HG03159 (cell line): Measurements from ENCODE around the gene IZUMO4.

ENCODE experiments used
- ATAC-seq: cut with Tn5 transposase; IDR thresholded peaks from one replicate; pipeline ENCODE4 v1.9.1; 2021; ENCODE audit warnings: mild to moderate bottlenecking, moderate library complexity; ENCODE audit not compliant: unreplicated experiment

IZUMO4 gene

DNA sequence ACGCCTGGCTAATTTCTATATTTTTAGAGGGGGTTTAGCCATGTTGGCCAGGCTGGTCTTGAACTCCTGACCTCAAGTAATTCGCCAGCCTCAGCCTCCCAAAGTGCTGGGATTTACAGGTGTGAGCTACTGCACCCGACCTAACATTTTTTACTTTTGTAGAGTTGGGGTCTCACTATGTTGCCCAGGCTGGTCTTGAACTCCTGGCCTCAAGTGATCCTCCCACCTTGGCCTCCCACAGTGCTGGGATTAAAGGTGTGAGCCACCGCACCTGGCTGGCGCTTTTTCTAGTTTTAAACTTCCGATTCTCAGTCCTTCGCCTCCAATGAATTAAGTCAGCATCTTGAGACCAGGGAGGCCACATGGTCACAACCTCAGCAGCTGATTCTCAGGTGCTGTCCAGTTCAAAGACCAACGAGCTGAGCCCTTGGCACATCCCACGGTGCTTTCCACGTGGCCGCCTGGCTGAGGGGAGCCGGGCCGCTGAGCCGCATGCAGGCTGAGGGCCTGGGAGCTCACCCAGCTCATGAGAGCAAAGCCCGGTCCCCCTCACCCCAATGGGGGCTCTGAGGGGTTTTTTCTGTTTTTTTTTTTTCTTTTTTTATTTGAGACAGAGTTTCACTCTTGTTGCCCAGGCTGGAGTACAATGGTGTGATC is 45.6 kb downstream of the IZUMO4 start:
- ATAC-seq = no peak

DNA sequence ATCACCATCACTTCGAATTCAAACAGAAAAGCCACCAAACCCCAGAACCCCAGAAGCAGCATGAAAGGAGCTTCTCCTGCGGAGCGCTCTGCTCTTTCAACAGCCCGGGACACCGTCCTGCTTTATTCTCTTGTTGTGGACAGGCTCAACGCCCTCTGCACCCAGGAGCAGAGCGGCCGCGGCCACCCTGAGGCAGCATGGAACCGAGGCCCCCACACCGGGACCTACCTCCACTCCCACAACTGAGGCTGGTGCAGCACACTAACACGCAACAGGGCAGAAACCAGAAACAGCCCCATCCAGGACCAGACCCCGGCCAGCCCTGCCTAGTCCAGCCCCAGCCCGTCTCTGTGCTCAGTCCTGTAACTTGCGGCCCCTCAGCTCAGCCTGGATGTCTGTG is 47.5 kb downstream of the IZUMO4 start:
- ATAC-seq = no peak

DNA sequence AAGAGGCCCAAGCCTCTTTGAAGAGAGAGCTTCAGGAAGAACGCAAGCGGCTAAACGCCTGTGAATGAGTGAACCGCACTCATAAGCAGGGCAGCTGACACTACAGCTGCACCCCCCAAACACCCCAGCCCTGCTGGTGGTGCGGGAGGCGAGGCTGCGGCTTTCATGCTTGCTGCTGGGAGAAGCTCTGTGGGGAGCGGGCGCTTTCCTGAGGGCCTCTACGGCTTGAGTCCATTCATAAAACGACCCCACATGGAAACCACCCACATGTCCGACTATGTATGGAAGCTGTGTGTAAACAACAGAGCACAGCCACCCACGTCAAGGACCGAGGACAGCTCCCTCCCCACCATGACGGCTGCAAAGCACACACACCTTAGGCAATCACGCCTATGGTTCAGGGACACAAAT is 49.1 kb downstream of the IZUMO4 start:
- ATAC-seq = no peak

DNA sequence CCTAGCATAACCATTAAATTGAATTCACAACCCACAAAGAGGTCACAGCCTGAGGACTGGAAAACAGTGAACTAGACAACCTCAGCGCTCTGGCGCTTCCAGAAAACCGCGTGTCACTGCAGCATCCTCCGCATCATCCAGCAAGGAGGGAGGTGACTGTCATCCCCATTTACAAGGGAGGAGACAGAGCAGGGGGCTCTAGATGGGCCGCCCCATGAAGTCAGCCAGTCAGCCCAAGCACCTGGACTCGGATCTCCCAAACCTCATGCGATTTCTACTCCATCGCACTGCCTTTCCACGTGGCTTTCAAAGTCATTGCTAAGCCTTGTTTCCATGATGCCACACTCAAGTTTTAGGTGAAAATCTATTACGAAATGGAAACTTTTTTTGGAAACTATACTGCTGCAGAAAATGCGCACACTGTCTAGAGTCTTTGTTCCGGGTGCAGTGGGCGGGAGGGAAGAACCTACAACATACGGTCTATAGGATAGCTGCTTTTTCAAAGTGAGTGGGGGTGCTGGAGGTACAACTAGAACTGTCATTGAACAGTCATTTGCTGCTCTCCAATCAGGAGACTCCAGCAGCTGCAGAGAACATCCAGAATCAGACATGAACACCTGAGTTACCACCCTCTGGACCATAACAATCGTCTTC is 51.9 kb downstream of the IZUMO4 start:
- no peak for ATAC-seq
